ENCODE measurements around the gene SOX13.

DNA sequence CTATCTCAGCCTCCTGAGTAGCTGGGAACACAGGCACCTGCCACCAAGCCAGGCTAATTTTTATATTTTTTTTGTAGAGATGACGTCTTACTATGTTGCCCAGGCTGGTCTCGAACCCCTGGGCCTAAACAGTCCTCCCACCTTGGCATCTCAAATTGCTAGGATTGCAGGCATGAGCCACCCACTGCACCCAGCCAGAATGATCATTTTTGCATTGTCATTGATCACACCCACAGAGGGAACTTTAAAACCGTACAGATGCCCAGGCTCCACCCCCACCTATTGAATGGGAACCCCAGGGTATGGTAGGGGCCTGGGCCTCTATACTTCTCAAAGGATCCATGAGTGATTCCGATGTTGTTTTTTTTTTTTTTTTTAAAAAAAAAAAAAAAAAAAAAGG is 42.2 kb downstream of the SOX13 start:
- TF ChIP-seq, protein P1, sequence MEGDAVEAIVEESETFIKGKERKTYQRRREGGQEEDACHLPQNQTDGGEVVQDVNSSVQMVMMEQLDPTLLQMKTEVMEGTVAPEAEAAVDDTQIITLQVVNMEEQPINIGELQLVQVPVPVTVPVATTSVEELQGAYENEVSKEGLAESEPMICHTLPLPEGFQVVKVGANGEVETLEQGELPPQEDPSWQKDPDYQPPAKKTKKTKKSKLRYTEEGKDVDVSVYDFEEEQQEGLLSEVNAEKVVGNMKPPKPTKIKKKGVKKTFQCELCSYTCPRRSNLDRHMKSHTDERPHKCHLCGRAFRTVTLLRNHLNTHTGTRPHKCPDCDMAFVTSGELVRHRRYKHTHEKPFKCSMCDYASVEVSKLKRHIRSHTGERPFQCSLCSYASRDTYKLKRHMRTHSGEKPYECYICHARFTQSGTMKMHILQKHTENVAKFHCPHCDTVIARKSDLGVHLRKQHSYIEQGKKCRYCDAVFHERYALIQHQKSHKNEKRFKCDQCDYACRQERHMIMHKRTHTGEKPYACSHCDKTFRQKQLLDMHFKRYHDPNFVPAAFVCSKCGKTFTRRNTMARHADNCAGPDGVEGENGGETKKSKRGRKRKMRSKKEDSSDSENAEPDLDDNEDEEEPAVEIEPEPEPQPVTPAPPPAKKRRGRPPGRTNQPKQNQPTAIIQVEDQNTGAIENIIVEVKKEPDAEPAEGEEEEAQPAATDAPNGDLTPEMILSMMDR (IDR thresholded peaks at IDR 0.05), result no peak
- TF ChIP-seq EP300 (IDR thresholded peaks at IDR 0.05), result no peak

Data from esophagus muscularis mucosa (tissue), 3 donors.